Peyer's patch (tissue), 4 donors: ENCODE results near the gene MRPL43. TPM values are rescaled to one million over a fixed set of nuclear protein-coding genes. Genes with fewer than 3 reads are reported as not detected.
A peak's percentile ranks its signal among the peaks of the same experiment; 100 is the strongest.

Experiments
- DNase-seq, 3 donors: peaks; one replicate each; pipeline ENCODE4 v3.0.0-alpha.2; 2017 to 2019
- H3K27ac ChIP-seq, 4 donors: fragments of 200-600 bp; sonication (generic); one replicate each; pipeline ENCODE4 v1.5.1; 2016 to 2019
- H3K27me3 ChIP-seq, 2 donors: fragments of 200-600 bp; sonication (generic); one replicate each; pipeline ENCODE4 v1.5.1; 2019
- H3K36me3 ChIP-seq, 3 donors: fragments of 200-600 bp; sonication (generic); one replicate each; pipeline ENCODE4 v1.5.1; 2016 to 2019
- H3K4me1 ChIP-seq, 4 donors: fragments of 200-600 bp; sonication (generic); one replicate each; pipeline ENCODE4 v1.5.1; 2016 to 2019
- H3K4me3 ChIP-seq, 4 donors: fragments of 200-600 bp; sonication (generic); 1 replicate in 3 of 4; 2 replicates in 1 of 4; pipeline ENCODE4 v1.5.1; 2016 to 2019; ENCODE audit warnings: mild to moderate bottlenecking in 1 of 4
- H3K9me3 ChIP-seq, 4 donors: fragments of 200-600 bp; sonication (generic); one replicate each; pipeline ENCODE4 v1.5.1; 2016 to 2019; ENCODE audit warnings: mild to moderate bottlenecking in 1 of 4
- CTCF ChIP-seq, 6 experiments: fragments of 450-650 bp in 4 of 6; fragments of 200-600 bp in 2 of 6; sonication (generic) in 1 of 6; IDR thresholded peaks; one replicate each; pipeline ENCODE4 v1.5.1; 2017 to 2019; ENCODE audit warnings: antibody characterized with exemption in 6 of 6, mild to moderate bottlenecking in 3 of 6, moderate library complexity in 1 of 6
- POLR2A ChIP-seq, 2 donors: fragments of 450-650 bp; IDR thresholded peaks; one replicate each; pipeline ENCODE4 v1.5.1; 2017; ENCODE audit warnings: antibody characterized with exemption in 2 of 2, mild to moderate bottlenecking in 2 of 2, moderate library complexity in 2 of 2
- total RNA-seq, 4 donors: library from RNA; depleted of rRNA; stranded (reverse); fragments of >200 nt; gene quantifications; one replicate each; pipeline ENCODE4 v1.1.0, GENCODE V29; 2016

MRPL43 gene
- total RNA-seq, 4 donors from 2014 or later = 40.5 to 85.5 (median 61.7) TPM

GRCh38 chr10:101010329-101010728, 23.0 kb upstream of the MRPL43 start:
- no peaks in the 10 kb centered on the region for H3K9me3 ChIP-seq
- TF ChIP-seq CTCF (IDR thresholded peaks at IDR 0.05) (no peak), POLR2A (IDR thresholded peaks at IDR 0.05) (no peak)
- no peak overlapping the region for H3K4me3 ChIP-seq
- no peaks in the 10 kb centered on the region for H3K27me3 ChIP-seq
- no peak overlapping the region for H3K27ac ChIP-seq
- peaks cover 0 to 34% (median 3%) of the 10 kb centered on the region in 4 donors for H3K4me1 ChIP-seq
- DNase-seq = no peak
- peaks cover 0 to 20% (median 0%) of the 10 kb centered on the region in 3 donors for H3K36me3 ChIP-seq

GRCh38 chr10:101008823-101009423, 21.6 kb upstream of the MRPL43 start:
- Histone ChIP-seq H3K27me3 (no peaks in the 10 kb centered on the region), H3K27ac (peak overlapping the region in 1 of 4 donors; percentile 51), H3K4me3 (no peak overlapping the region), H3K9me3 (no peaks in the 10 kb centered on the region), H3K36me3 (peaks cover 0 to 29% (median 0%) of the 10 kb centered on the region in 3 donors), H3K4me1 (peaks cover 0 to 34% (median 3%) of the 10 kb centered on the region in 4 donors)
- DNase-seq = no peak
- TF ChIP-seq POLR2A (IDR thresholded peaks at IDR 0.05) (no peak), CTCF (IDR thresholded peaks at IDR 0.05) (no peak)

- TF ChIP-seq POLR2A (IDR thresholded peaks at IDR 0.05) (no peak), CTCF (IDR thresholded peaks at IDR 0.05) (no peak)
- H3K27me3 ChIP-seq = no peaks in the 10 kb centered on the region
- no peak for DNase-seq
- H3K9me3 ChIP-seq = no peaks in the 10 kb centered on the region
- H3K4me1 ChIP-seq = peaks cover 0 to 28% (median 3%) of the 10 kb centered on the region in 4 donors
- peaks cover 0 to 36% (median 0%) of the 10 kb centered on the region in 3 donors for H3K36me3 ChIP-seq
- peak overlapping the region in 2 of 4 donors; percentile 5 to 51 for H3K27ac ChIP-seq
- H3K4me3 ChIP-seq = no peak overlapping the region
Observed at GRCh38 chr10:101007915-101008822, 20.9 kb upstream of the MRPL43 start.

GRCh38 chr10:101007099-101007711, 19.9 kb upstream of the MRPL43 start:
- TF ChIP-seq CTCF (IDR thresholded peaks at IDR 0.05) = no peak
- TF ChIP-seq POLR2A (IDR thresholded peaks at IDR 0.05) = no peak
- no peak overlapping the region for H3K4me3 ChIP-seq
- H3K27me3 ChIP-seq = no peaks in the 10 kb centered on the region
- no peaks in the 10 kb centered on the region for H3K9me3 ChIP-seq
- peak overlapping the region in 3 of 4 donors; percentile 28 to 51 (median 50) for H3K27ac ChIP-seq
- no peak for DNase-seq
- peaks cover 0 to 25% (median 0%) of the 10 kb centered on the region in 4 donors for H3K4me1 ChIP-seq
- peaks cover 0 to 41% (median 0%) of the 10 kb centered on the region in 3 donors for H3K36me3 ChIP-seq

GRCh38 chr10:101006593-101007098, 19.3 kb upstream of the MRPL43 start:
- Histone ChIP-seq H3K36me3 (peaks cover 0 to 41% (median 0%) of the 10 kb centered on the region in 3 donors), H3K9me3 (no peaks in the 10 kb centered on the region), H3K27me3 (no peaks in the 10 kb centered on the region), H3K4me1 (peaks cover 0 to 29% (median 0%) of the 10 kb centered on the region in 4 donors), H3K27ac (peak overlapping the region in 2 of 4 donors; percentile 50 to 51), H3K4me3 (no peak overlapping the region)
- DNase-seq = no peak
- TF ChIP-seq POLR2A (IDR thresholded peaks at IDR 0.05) = no peak
